Measurements from ENCODE around the gene POTEJ.
"Not testable (repeated sequence)": the region's sequence is repeated elsewhere in the genome, so short reads cannot be mapped to it uniquely, and the experiment has no call there.

The POTEJ gene

DNA sequence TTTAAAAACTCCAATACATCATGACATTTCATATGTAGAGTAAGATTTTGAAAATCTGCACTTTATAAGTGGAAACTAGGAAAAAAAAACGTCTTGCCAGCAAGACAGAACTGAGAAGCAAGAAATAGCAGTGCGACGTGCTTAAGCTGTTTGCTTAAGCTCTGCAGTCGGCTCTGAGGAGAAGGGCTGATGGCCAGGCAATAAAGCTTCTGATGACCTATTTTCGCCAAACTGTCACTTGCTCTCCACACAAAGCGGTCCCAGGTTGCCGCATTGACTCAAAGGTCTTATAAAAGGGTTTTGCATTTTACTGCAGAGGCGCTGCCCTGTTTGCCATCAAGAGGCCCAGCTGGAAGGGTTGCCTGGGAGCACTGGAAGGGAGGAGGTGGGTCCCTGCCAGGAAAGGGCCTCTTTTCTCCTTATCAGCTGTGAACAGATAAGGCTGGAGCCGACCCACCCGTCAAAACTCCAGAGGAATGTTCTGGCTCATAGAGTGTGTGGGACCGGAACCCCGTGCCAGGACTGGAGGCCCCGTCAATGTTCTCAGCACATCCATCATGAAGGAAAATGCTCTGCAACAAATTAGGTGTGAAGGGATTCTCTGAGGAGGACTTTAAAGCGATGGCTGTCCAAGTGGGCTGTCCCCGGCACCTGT is 9.5 kb upstream of the POTEJ start:
- not testable (repeated sequence) for DNase-seq (ENCODE audit: extremely low read depth, low read depth)

GRCh38 chr2:130608276-130609001 is 2.8 kb upstream of the POTEJ start:
- DNase-seq (ENCODE audit: extremely low read depth, low read depth): not testable (repeated sequence)

DNA sequence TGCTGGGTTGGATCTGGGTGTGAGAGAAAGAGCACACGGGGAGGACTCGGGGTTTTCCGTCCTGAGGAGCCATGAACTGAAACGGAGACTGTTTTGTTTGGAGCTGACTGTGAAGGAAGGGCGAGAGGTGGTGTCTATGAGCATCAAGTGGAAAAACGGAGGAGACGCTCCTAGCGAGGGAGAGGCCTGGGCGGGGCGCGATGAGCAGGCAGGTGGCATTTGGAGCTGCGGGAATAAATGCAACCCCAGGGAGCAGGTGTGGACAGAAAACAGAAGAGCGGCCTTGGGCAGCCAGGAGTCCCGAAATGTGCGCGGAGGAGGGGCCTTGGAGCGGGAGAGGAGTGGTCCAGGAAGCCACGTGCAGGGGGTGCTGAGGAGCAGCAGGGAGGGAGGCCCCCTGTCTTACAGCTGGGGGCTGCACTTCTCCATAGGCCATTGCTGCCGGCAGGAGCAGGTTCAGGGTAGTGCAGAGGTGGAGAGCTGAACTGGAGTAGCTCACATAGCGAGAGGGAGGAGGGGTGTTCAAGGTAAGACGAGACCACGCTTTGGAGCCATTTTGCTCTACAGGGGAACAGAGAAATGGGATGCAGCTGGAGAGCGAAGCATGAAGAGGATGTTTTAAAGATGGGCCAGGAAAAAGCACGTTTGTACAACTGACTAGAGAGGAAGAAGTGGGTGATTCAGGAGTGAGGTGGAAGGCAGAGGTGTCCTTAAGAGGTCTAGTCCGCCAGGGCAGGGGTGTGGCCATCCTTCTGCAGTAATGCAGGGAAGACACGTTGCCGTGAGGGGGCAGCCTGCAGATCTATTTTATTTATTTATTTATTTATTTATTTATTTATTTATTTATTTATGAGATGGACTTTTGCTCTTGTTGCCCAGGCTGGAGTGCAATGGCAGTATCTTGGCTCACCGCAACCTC is 2.0 kb upstream of the POTEJ start:
- DNase-seq (ENCODE audit: extremely low read depth, low read depth): not testable (repeated sequence)

DNA sequence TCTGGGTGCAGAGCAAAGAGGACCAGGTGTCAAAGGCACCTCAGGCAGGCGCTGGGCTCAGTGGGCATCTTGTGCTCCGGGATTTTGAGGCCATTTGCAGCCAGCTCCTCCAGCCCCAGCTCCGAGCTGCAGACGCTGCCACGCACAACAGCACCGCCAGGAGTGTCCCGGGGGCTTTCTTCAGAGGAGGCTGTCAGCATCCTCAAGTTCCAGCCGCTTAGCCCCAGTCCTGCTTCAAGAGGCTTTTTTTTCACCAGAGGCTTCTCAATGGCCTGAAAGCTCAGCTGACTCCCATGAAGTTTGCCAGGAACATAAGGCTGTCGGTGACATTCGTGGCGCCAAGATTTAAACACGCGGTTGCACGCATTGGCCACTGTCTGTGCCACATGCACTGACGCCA is 754 bp upstream of the POTEJ start:
- not testable (repeated sequence) for DNase-seq (ENCODE audit: extremely low read depth, low read depth)

DNA sequence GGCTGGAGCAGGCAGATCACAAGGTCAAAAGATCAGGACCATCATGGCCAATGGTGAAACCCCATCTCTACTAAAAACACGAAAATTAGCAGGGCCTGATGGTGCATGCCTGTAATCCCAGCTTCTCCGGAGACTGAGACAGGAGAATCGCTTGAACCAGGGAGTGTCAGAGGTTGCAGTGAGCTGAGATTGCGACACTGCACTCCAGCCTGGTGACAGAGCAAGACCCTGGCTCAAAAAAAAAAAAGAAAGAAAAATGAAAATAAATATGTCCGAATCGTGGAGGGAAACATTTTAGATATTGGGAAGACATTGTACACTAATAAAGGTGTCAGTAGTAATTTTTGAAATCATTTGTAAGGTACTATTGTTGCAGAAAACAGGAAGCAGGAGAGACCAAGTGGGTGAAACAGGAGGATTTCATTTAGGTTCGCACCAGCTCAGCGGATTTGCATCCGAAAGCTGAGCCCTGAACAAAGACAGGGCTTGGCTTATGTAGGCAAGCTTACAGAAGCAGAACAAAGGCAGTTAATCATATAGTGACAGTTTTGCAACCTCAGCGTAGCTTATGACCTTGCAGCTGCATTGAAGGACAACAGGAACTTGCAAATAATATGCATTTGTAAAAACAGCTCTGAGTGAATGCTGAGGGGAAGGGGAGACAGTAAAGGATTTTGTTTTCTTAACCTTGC is 17.7 kb downstream of the POTEJ start:
- DNase-seq (ENCODE audit: extremely low read depth, low read depth): not testable (repeated sequence)

GRCh38 chr2:130638973-130639372 is 27.7 kb downstream of the POTEJ start:
- not testable (repeated sequence) for DNase-seq (ENCODE audit: extremely low read depth, low read depth)

- DNase-seq (ENCODE audit: extremely low read depth, low read depth): not testable (repeated sequence)
Measured at GRCh38 chr2:130641688-130642087, 30.4 kb downstream of the POTEJ start.

DNA sequence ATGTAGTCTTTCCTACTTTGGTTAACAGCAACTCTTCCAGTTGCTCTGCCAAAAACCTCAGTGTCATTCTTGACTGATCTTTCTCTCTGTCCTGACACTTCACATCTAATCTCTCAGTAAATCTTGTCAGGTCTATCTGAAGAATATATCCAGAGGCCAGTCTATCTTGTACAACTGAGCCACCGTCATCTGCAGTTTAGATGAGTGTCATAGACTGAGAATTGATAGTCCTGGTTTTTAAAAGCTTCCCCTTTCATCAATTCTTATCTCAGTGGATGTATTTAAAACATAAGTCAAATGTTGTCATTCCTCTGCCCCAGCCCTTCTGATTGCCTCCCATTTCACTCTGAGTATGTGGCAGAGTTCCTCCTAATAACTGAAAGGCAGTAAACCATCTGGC is 38.0 kb downstream of the POTEJ start:
- DNase-seq (ENCODE audit: extremely low read depth, low read depth): not testable (repeated sequence)

DNA sequence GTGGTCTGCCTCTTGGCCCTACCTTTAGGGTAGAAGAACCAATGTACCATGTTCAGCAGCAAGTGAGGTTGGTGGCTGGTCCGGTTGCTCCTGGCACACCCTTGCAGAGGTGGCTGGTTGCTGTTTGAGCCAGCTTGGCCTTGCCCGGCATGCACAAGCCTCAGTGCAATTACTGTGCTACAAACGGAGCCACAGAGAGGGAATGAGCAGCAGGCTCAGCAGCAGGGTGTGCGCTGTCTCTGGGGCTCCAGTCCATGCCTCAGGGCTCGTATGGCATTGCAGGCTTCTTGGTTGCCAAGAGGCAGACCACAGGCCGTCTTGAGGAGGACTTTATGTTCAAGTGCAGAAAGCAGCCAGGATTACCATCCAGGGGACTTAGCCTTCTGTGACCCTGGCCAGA is 53.3 kb downstream of the POTEJ start:
- not testable (repeated sequence) for DNase-seq (ENCODE audit: extremely low read depth, low read depth)

GRCh38 chr2:130665596-130665995 is 54.4 kb downstream of the POTEJ start:
- DNase-seq (ENCODE audit: extremely low read depth, low read depth): not testable (repeated sequence)

DNA sequence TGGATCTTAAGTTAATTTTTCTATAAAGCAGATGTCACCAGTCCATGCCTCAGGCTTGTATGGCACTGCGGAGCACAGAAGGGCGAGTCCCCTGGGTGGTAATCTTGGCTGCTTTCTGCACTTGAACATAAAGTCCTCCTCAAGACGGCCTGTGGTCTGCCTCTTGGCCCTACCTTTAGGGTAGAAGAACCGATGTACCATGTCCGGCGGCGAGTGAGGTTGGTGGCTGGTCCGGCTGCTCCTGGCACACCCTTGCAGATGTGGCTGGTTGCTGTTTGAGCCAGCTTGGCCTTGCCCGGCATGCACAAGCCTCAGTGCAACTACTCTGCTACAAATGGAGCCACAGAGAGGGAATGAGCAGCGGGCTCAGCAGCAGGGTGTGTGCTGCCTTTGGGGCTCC is 56.3 kb downstream of the POTEJ start:
- not testable (repeated sequence) for DNase-seq (ENCODE audit: extremely low read depth, low read depth)

- DNase-seq (ENCODE audit: extremely low read depth, low read depth): not testable (repeated sequence)
Measured at GRCh38 chr2:130670026-130670745, 58.9 kb downstream of the POTEJ start.

DNA sequence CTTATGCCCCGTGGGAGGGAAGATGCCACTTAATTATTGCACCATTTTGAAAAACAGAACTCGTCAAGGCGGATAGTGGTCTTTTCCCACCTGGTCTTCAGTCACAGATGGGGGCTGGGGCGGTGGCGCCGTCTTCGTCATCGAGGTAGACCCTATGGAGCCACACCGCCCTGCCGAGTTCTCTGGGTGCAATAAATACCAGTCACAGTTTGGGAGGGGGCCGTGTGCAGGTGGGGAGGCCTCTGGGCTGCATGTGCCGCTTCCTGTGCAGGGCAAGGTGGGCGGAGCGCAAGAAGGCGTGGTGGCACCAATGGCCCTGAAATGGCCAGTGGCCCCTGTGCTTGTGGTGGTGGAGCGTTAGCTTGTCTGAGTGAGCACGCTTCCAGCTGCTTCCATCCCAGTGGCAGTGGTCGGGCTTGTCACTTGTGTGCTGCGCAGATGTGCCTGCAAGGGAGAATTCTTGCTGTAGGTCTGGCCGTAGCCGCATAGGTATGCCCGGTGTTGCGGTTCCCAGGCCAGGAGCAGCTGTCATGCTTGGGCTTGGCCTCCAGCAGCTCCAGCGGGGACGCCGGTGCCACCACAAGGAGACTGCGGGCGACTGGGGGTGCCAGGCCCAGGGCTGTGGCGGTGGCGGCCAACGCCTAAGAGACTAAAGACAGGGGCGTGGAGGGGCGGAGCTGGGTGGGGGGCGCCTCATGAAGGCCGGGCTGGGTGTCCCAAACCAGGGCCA is 81.0 kb downstream of the POTEJ start:
- not testable (repeated sequence) for DNase-seq (ENCODE audit: extremely low read depth, low read depth)

DNA sequence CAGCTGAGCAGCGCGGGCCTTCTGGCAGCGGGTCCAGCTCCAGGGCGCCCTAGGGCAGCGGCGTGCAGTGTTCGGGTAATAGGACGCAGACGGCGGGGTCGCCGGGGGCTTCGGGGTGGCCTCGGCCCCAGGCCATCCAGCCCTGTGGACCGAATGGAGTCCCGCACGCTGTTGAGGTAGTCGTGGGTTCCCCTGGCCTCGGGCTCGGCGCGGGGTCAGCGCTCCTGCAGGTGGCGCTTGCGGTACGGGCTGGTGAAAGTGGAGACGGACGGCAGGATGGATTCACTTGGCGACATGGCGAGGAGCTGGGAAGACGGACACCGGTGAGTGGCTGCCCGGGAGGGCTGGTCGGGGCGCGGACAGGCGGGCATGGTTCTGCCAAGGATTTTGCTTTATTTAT is 82.2 kb downstream of the POTEJ start:
- not testable (repeated sequence) for DNase-seq (ENCODE audit: extremely low read depth, low read depth)

DNA sequence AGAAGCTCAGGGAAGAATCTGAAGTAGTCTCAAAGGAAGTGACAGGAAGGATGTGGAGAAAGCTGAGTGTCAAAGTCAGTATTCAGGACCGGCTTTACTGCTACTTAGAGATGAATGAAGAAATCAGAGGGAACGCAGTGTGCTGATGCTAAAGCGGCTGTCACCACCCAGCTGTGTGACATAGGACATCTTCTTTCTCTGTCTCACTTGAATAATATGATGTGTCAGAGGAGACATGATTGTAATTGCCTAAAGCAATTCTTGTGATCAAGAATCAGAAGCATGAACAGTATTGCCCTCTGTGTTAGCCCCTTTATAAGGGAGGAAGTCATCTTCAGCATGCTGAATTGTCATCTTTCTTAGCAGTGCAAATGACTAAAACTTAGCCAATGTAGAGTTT is 92.0 kb downstream of the POTEJ start:
- not testable (repeated sequence) for DNase-seq (ENCODE audit: extremely low read depth, low read depth)
